HG03378 (cell line): Measurements from ENCODE around the gene GRHL1.

Experiments used
- ATAC-seq: cut with Tn5 transposase; IDR thresholded peaks from one replicate; pipeline ENCODE4 v1.9.1; 2021; ENCODE audit warnings: mild to moderate bottlenecking, moderate library complexity; ENCODE audit not compliant: unreplicated experiment

Gene GRHL1

DNA sequence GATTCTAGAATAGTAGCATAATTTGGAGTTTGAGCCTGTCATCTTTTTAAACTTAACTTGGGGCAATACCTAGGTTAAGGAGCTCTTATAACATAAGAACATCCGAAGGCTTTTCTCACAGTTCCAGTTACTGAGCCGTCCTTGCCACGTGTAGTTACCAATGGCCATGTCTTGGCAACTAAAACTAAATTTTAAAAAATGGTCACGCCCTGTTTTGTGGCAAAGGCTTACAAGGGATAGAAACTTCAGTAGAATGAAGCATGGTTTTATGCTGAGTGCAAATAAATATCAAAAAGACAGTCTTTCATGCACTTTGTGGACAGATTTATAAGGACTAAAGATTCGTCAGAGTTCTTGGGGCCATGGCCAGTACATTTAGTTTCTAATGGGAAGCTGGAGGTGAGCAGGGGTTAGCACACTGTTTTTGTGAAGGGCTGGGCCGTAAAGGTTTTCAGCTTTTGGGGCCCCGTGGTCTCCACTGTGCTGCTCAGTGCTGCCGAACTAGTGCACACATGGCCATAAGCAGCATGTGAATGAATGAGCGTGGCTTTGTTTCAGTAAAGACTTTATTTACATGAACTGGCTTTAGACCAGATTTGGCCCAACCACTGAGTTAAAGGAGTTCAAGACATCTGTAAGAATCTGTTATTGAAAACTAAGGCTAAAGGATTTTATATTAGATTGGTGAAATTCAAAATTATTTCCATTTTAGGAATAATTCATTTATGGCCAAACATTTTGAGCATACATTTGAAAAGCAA, 41.1 kb downstream of the GRHL1 start:
- ATAC-seq, result no peak

DNA sequence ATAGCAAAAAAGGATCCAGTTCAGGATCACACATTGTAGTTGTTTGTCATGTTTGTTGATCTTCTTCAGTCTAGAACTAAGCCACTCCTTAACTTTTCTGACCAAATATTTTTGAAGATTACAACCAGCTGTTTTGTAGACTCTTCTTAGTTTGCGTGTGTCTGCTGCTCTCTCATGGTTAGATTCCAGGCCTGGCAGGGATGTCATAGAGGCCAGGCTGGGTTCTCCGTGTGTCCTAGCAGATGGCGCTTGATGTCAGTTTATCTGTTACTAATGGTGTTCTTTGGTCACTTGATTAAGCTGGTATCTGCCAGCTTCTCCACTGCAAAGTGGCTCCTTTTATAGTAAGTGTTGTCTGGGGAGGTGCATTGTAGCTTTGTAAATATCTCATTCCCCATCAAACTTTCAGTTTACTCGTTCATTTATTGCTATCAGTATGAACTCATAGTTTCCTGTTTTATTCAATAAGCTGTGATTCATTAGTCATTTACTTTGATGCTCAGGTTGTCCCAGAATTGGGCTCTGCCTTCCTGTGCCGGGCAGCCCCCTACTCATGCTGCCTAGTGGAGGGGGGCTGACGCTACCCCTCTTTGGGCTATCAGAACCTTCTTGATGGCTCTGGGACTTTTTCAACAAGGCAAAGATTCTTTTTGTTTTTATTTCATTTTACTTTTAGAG, 42.1 kb downstream of the GRHL1 start:
- no peak for ATAC-seq

DNA sequence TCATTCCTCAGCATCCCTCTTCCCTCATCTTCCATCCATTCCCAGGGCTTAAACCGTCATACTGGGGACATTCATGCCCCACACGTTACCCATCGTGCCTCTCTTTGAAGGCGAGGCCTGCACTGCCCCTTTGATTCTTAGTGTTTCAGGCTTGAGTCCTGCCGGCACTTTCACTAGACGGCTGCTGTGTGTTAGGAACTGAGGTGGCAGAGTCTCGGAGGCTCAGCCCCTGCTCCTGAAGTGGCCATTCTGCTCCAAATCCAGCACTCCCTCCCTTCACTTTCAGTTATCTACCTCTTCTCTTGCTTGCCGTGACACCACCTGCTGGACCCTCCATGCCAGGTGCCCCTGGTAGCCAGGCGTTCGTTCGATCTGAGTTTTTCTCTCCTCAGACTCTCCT, 43.0 kb downstream of the GRHL1 start:
- ATAC-seq, result no peak

DNA sequence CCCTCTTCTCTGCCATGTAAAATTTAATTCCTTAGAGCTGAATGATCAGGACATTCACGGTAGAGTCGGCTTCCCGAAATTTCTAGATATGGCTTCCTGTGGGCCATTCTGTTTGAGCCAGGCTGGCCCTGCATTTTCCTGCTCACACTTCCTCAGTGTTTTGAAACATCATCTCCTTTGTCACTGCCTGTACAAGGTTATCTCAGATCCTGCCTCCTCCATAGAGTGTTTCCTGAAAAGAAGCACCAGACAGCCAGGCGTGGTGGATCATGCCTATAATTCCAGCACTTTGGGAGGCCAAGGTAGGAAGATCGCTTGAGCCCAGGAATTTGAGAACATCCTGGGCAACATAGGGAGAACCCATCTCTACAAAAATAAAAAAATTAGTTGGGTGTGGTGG, 43.6 kb downstream of the GRHL1 start:
- ATAC-seq, result no peak

DNA sequence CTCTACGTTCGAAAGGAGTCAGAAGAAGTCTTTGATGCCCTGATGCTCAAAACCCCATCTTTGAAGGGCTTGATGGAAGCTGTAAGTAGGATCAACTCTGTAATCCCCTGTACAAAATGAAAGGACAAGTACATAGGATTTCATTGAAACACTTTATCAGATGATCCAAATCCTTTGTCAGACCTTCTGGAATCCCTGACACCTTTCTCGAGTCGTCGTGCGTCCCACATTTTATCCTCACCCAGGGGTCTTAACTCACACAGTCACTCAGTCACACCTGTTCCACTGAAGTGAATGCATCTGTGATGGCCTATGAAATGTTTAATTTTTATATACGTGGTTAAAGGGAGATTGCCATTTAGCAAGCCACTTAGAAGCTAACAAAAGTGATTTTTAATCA, 44.8 kb downstream of the GRHL1 start:
- ATAC-seq, result no peak

DNA sequence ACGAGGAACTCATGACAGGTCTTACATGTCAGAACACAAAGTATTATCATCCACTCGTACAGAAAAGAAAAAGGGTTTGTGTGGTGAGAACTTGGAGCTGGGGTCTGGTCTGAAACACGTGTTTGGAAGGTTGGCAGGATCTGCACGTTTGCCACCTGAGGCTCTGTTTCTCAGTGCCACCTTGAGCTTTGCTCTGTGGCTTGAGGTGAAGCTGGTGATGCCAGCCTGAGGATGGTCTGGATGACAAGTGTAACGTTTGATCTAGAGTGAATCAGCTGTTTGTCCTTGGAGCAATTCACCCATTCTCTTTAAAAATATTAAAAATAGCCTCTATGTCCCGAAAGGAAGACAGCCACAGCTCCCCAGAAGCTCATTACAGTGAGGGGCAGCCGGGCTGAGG, 46.4 kb downstream of the GRHL1 start:
- ATAC-seq, result no peak

DNA sequence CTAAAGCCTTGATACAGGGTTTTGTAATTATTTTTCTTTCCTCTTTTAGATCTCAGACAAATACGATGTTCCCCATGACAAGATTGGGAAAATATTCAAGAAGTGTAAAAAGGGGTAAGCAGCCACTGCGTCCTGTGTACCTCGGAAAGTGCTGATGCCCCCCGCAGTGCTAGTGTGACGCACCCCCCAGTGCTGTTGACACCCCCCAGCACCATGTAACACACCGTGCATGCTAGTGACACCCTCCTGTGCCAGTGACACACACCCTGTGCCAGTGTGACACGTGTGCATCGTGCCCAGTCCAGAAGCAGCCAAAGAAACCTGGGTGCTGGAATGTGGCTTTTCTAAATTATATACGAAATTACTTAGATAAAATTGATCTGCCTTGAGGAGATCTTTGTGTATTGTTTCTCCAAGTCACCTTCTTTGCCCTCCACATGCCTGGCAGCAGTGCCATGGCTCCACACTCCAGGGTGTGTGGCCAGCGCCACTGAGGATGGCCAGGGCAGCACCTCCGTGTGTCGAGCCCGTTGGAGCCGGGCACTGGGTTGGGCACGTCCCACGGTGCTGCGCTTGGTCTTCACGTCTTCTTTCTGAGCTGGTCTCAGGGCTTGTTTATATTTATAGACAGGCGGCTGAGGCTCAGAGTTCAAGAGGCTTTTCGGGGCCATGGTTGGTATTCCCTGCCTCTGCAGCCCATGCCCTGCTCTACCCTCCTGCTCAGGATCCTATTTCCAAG, 47.6 kb downstream of the GRHL1 start:
- no peak for ATAC-seq

DNA sequence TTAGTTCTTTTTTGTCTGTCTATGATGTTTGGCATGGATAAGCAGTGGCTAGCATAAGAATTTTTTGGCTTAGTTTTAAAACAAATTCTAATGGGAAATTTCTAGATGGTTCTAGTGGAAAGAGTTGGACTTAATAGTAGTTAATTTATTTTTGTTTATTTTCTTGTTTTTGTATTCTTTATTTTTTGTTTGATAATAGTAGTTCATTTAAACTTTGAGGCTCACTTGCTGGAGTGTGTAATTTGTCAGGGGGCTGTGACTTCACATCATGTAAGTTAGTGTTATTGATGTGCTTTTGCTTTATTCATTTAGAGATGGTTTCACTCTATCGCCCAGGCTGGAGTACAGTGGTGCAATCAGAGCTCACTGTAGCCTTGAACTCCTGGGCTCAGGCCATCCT, 48.2 kb downstream of the GRHL1 start:
- ATAC-seq, result no peak

DNA sequence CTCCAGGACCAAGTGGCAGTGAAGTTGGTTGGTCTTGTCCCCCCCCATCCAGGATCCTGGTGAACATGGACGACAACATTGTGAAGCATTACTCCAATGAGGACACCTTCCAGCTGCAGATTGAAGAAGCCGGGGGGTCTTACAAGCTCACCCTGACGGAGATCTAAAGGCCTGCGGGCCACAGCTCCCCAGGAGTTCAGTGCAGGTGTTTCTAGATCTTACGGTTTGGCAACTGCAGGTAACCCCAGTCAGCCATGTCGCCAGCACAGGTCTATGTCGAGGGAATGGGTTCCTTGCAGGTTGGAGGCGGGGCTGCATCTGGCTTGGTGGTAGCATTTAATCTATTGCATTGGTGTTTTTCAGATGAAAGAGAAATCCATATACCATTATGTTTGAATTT, 49.0 kb downstream of the GRHL1 start:
- no peak for ATAC-seq

DNA sequence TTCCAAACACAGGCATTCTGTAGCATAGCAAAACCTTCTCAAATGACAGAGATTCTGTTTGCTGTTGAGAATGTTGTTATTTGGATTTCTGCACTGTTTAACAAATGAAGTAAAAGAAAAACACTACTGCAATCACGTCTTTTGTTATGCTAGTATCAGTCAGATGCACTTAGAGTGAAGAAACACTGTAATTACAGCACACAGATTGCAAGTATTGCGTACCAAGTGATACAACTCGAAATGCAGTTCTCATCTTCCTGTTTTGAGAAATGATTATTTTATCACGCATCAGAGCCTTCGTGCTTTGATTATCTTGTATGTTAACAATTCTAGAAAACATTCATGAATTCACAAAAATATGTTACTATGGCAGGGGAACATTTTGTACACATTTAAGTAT, 50.1 kb downstream of the GRHL1 start:
- ATAC-seq, result no peak

DNA sequence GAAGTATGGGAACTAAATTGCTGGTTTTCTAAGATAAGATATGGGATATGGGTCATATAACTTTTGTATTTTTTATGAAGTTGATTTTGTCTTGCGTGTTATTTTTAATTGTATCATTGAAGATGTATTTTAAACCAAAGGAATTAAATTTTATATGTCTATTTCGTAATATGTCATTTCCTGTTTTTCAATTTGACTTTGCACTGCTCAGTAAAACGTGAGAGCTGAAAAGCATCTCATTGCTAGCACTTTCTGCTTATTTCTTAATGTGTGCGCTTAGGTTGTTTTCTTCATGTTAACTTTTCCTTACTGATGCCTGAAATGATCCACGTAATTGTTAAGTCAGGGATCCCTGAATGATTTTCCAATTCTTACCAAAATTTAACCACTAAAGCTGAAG, 50.6 kb downstream of the GRHL1 start:
- no peak for ATAC-seq

DNA sequence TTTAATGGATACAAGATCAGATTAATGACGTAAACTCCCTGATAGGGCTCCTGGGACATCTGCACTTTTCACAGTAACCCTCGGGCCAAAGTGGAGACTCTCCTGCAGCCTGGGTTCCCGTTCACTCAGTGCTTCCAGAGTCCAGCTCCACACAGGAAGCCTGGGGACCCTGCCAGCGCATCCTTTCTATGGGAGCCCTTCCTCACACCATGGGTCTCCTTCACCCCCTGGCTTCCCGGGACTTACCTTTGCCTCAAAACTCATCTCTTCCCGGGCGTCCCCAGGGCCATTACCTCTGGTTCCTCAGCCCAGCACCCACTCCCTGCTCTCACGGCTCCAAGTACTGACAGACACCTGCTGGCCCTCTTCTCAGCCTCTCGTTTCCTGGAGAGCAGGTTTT, 51.2 kb downstream of the GRHL1 start:
- ATAC-seq, result no peak

DNA sequence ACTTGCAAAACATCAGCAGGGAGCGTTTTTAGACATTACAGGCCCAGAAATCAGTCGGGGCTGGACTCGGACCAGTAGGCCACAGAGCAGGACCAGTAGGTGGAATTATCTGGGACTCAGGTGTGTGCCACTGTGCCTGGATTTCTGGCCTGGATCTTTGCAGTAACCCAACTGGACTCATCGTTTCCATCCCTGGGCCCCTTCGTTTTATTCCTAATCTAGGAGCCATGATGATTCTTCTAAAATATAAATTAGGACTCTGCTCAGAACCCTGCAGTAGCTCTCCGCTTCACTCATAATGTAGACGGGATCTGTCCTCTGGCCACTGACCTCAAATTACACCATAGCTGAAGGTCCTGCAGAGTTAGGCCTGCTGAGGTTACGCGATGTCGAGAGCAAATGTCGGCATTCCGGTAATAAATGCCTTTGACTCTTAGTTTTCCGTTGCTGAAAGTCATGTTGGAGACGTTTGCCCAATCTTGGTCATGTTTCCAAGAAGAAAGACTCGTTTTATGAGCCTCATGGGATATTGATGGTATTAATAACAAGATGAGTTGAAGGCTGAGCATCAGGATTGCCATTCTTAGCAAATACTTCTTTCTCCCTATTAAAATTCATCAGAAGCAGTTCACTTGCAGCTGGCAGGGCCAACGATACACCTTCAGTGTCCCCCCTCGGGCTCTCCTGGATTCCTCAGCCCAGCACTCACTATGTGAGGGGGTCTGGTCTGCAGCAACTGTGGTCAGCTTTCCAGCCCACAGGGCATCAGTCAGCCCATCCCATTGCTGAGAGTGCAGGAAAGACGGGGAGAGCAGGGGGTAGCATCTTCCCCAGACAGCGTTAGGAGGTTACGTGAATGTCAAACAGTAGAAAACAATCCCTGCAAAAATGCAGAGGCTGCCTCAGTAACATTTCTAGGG, 52.0 kb downstream of the GRHL1 start:
- ATAC-seq, result no peak

DNA sequence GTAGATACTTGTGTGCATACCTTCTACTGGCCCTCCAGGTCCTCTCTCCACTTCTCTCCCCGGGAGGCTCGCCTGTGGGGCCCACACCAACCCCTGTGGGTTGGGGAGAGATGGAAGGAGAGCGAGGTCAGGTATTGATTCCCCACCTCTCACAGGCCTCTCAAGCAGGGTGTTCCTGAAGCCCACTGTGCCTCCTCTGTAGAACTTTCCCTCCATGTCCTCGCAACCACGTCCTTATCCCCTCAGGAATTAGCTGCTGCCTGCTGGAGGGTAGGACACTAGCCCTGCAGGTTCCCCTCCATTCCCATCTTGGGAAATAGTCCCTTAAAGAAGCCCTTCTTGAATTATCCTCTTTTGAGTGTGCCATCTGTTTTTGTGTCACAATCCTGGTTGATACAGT, 52.9 kb downstream of the GRHL1 start:
- ATAC-seq, result no peak

DNA sequence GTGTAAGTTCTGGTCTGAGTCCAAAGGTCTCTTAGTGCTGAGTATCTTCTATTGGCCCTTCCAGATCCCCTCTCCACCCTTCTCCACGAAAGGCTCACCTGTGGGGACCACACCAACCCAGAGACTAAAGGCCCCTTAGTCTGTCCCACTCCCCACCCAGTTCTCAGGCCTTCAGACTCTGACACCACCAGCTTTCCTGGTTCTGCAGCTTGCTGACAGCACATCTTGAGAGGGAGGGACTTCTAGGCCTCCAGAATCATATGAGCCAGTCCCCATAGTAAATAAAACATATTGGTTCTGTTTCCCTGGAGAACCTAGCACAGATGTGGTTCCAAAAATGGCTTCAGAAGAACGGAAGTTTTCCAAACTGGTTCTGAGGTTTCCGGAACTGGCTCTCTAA, 53.3 kb downstream of the GRHL1 start:
- ATAC-seq, result no peak

DNA sequence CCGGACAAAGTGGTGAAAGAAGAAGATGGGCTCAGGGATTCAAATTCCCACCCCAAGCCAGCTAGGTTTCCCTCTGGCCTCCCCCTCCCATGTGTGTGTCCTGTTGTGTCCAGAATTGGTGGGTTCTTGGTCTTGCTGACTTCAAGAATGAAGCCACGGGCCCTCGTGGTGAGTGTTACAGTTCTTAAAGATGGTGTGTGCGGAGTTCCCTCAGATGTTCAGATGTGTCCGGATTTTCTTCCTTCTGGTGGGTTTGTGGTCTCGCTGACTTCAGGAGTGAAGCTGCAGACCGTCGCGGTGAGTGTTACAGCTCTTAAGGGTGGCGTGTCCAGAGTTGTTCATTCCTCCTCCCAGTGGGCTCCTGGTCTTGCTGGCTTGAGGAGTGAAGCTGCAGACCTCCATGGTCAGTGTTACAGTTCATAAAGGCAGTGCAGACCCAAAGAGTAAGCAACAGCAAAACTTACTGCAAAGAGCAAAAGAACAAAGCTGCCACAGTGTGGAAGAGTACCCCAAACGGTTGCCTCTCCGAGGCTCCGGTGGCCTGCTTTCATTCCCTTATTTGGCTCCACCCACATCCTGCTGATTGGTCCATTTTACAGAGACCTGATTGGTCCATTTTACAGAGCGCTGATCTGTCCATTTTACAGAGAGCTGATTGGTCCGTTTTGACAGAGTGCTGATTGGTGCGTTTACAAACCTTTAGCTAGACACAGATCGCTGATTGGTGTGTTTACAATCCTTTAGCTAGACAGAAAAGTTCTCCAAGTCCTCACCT, 54.2 kb downstream of the GRHL1 start:
- no peak for ATAC-seq

DNA sequence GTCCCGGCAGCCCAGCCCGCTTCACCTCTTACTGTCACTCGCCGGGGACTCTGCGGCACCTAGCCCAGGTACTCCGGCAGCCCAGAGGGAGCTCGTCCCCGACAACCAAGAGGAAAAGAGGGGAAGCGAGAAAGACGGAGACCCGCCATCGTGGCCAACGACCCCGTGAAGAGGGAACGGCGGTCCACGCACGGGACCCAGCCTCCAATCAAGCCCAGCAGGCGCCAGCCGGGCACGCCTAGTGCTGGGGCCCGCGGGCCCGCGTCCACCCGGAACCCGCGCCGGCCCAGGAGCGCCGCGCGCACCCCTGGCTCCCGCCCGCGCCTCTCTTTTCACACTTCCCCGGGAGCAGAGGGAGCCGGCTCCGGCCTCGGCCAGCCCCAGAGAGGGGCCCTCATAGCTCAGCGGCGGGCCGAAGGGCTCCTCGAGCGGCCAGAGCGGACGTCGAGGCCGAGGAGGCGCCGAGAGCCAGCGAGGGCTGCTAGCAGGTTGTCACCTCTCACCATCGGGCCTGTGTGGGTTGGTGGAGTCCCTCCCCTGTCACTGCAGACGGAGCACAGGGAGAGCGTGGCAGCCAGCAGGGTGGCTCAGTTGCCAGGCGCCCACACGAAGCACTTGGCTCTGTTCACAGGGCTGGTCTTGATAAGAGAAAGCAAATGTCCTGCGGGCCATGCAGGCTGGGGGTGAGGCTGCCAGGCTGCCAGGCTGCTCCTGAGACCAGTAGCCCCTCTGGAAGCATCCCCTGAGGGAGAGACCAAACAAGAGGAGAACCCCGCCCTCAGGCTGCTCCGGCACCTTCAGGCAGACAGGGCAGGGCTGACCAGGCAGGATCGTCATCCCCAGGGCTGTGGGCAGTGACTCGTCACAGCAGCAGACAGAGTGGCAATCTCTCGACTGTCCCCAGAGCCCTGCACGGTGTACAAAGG, 55.0 kb downstream of the GRHL1 start:
- no peak for ATAC-seq

DNA sequence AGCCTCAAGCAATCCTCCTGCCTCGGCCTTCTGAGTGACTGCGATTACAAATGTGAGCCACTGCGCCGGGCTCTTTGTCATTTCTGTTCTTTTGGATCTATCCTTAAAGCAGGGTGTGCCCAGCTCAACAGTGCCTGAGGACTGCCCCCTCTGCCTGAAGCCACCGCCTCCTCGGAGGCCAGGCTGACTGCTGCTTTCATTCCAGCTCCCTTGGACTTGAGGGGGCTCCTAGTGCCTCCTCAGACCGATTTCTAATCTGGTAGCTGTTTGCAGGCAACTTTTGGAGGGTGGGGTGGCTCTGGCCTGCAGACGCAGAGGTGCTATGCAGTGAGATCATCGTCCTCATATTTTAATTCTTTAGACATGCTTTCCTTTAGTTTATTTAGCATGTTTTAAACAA, 55.9 kb downstream of the GRHL1 start:
- no peak for ATAC-seq
